Loucy (cell line): ENCODE measurements around the gene MEIOB.

Experiments
- H2AFZ ChIP-seq: fragments of 200-600 bp; sonication (generic); 2 replicates; pipeline ENCODE4 v1.6.0; 2016; ENCODE audit warnings: antibody characterized with exemption, mild to moderate bottlenecking, low read length, moderate library complexity
- H3F3A ChIP-seq: fragments of 200-600 bp; 2 replicates; pipeline ENCODE4 v1.6.0; 2016; ENCODE audit warnings: antibody characterized with exemption, low read depth, mild to moderate bottlenecking
- H3K27me3 ChIP-seq: fragments of 200-600 bp; sonication (generic); 2 replicates; pipeline ENCODE4 v1.6.1; 2014; ENCODE audit warnings: low read length, mild to moderate bottlenecking; ENCODE audit not compliant: insufficient read depth, poor library complexity, severe bottlenecking
- H3K36me3 ChIP-seq: fragments of 200-600 bp; sonication (generic); 2 replicates; pipeline ENCODE4 v1.6.1; 2016; ENCODE audit warnings: low read length; ENCODE audit not compliant: insufficient read depth
- H3K4me1 ChIP-seq: fragments of 200-600 bp; sonication (generic); 2 replicates; pipeline ENCODE4 v1.5.1; 2014; ENCODE audit warnings: low read length, mild to moderate bottlenecking; ENCODE audit not compliant: insufficient read depth, poor library complexity, severe bottlenecking
- H3K4me2 ChIP-seq: fragments of 200-600 bp; sonication (generic); 2 replicates; pipeline ENCODE4 v1.6.0; 2014; ENCODE audit warnings: antibody characterized with exemption, low read length, low read depth, mild to moderate bottlenecking; ENCODE audit not compliant: poor library complexity, severe bottlenecking
- H3K4me3 ChIP-seq: fragments of 200-600 bp; sonication (generic); 2 replicates; pipeline ENCODE4 v1.5.1; 2014; ENCODE audit warnings: low read length, mild to moderate bottlenecking, mixed read lengths; ENCODE audit not compliant: poor library complexity, severe bottlenecking
- H3K79me2 ChIP-seq: fragments of 200-600 bp; sonication (generic); 2 replicates; pipeline ENCODE4 v1.6.1; 2014; ENCODE audit warnings: low read length; ENCODE audit not compliant: insufficient read depth
- H3K9ac ChIP-seq: fragments of 200-600 bp; sonication (generic); 2 replicates; pipeline ENCODE4 v1.6.0; 2014; ENCODE audit warnings: mild to moderate bottlenecking, low read depth, low read length, moderate library complexity; ENCODE audit not compliant: poor library complexity, severe bottlenecking
- H3K9me2 ChIP-seq: fragments of 200-600 bp; sonication (generic); replicated peaks from 2 replicates; pipeline ENCODE4 v1.6.1; 2016; ENCODE audit warnings: low read depth, low read length, mixed read lengths
- H3K9me3 ChIP-seq: fragments of 200-600 bp; sonication (generic); 2 replicates; pipeline ENCODE4 v1.6.1; 2014; ENCODE audit warnings: mild to moderate bottlenecking, antibody characterized with exemption, low read length, low read depth; ENCODE audit not compliant: insufficient read depth
- H4K20me1 ChIP-seq: fragments of 200-600 bp; sonication (generic); 2 replicates; pipeline ENCODE4 v1.6.0; 2014; ENCODE audit warnings: antibody characterized with exemption, low read length, mild to moderate bottlenecking; ENCODE audit not compliant: insufficient read depth, poor library complexity, severe bottlenecking
- EZH2phosphoT487 ChIP-seq: fragments of 200-600 bp; IDR thresholded peaks from 2 replicates; pipeline ENCODE4 v1.6.1; 2018; ENCODE audit warnings: antibody characterized with exemption, mild to moderate bottlenecking, moderate library complexity, borderline replicate concordance
- TF ChIP-seq, protein P1 (sequence below): fragments of 200-600 bp; sonication (generic); conservative IDR thresholded peaks from 2 replicates; pipeline ENCODE4 v1.5.1; 2014; ENCODE audit warnings: mild to moderate bottlenecking, antibody characterized with exemption, low read length

The MEIOB gene

DNA sequence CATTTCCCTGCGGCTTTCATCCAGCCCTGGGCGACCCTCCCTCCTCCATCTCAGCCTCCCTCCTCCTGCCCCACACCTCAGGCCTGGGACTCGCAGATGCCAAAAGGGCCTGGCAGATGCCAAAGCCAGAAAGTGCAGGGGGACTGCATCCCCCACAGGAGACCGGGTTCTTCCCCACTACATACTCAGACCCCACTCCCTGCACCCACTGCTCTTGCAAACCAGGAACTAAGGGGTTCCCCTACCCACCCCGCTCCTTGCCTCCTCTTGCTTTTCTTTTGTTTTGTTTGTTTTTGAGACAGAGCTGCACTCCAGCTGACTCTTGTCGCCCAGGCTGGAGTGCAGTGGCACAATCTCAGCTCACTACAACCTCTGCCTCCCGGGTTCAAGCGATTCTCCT lies 43.0 kb upstream of the MEIOB start:
- H3K9me2 ChIP-seq = no peaks in the 10 kb centered on the region
- H3K27me3 ChIP-seq = no peaks in the 10 kb centered on the region
- TF ChIP-seq, protein P1, sequence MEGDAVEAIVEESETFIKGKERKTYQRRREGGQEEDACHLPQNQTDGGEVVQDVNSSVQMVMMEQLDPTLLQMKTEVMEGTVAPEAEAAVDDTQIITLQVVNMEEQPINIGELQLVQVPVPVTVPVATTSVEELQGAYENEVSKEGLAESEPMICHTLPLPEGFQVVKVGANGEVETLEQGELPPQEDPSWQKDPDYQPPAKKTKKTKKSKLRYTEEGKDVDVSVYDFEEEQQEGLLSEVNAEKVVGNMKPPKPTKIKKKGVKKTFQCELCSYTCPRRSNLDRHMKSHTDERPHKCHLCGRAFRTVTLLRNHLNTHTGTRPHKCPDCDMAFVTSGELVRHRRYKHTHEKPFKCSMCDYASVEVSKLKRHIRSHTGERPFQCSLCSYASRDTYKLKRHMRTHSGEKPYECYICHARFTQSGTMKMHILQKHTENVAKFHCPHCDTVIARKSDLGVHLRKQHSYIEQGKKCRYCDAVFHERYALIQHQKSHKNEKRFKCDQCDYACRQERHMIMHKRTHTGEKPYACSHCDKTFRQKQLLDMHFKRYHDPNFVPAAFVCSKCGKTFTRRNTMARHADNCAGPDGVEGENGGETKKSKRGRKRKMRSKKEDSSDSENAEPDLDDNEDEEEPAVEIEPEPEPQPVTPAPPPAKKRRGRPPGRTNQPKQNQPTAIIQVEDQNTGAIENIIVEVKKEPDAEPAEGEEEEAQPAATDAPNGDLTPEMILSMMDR = no peak
- no peak for TF ChIP-seq EZH2phosphoT487
- H3K4me2 ChIP-seq = no peak overlapping the region
- H3K9ac ChIP-seq = no peak overlapping the region
- H3K36me3 ChIP-seq = no peaks in the 10 kb centered on the region
- H3K4me3 ChIP-seq = no peak overlapping the region
- no peaks in the 10 kb centered on the region for H3K9me3 ChIP-seq
- no peaks in the 10 kb centered on the region for H3K79me2 ChIP-seq
- H3F3A ChIP-seq = no peaks in the 10 kb centered on the region
- no peaks in the 10 kb centered on the region for H3K4me1 ChIP-seq
- no peak overlapping the region for H2AFZ ChIP-seq
- no peaks in the 10 kb centered on the region for H4K20me1 ChIP-seq

- Histone ChIP-seq H3K4me3 (no peak overlapping the region), H3K79me2 (no peaks in the 10 kb centered on the region), H4K20me1 (no peaks in the 10 kb centered on the region), H3K9me2 (no peaks in the 10 kb centered on the region), H3K27me3 (no peaks in the 10 kb centered on the region), H3K4me2 (no peak overlapping the region), H3K9me3 (no peaks in the 10 kb centered on the region), H3K36me3 (no peaks in the 10 kb centered on the region), H3K9ac (no peak overlapping the region), H2AFZ (no peak overlapping the region), H3F3A (no peaks in the 10 kb centered on the region), H3K4me1 (no peaks in the 10 kb centered on the region)
- TF ChIP-seq EZH2phosphoT487 = no peak
- TF ChIP-seq, protein P1 = no peak
Observed at GRCh38 chr16:1914084-1914608, 42.2 kb upstream of the MEIOB start.

DNA sequence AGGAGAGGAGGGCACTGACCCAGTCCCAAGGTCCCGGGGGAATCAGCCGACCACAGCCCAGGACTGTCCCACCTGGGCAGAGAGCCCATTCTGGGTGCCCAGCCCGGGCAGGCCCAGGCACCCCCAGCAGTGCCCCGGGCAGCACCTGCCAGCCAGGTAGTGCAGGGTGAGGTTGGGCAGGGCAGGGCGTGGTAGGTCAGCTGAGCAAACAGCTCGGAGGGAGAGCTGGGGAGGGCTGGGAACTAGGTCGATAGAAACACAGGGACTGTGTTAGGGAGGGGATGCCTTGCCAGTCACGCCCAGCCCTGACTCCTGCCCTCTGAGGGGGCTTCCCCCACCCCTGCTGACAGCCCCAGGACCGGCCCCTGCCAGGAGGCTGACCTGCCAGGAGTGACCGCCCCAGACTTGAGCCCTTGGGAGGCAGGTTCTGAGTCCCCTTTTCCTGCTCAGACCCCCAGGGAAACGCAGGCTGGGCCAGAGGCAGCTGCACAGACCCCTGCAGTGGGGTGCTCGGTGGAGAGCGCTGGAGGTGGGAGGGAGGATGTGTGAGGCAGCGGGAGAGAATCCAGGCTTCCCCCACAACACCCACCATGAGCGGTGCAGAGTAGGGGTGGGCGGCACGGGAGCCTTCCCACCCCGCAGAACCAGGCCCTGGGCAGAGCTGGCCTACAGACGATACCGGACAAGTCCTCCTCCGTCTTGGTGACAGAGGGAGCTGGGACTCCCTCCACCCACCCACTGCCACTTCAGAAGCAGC lies 41.5 kb upstream of the MEIOB start:
- H2AFZ ChIP-seq = no peak overlapping the region

More for the DNA sequence above, 41.5 kb upstream of the MEIOB start:
- Histone ChIP-seq H3K27me3 (no peaks in the 10 kb centered on the region), H3K79me2 (no peaks in the 10 kb centered on the region), H3K9me2 (no peaks in the 10 kb centered on the region), H3K4me3 (no peak overlapping the region), H3K9ac (no peak overlapping the region), H3K4me2 (no peak overlapping the region), H3F3A (no peaks in the 10 kb centered on the region), H4K20me1 (no peaks in the 10 kb centered on the region), H3K36me3 (no peaks in the 10 kb centered on the region), H3K9me3 (no peaks in the 10 kb centered on the region), H3K4me1 (no peaks in the 10 kb centered on the region)
- TF ChIP-seq, protein P1 = no peak
- TF ChIP-seq EZH2phosphoT487 = no peak
